Stomach (tissue), 9 donors: Measurements from ENCODE around the gene ATG7. TPM values are rescaled to one million over a fixed set of nuclear protein-coding genes. Genes with fewer than 3 reads are reported as not detected.

Experiments used
- DNase-seq, 2 donors: peaks; one replicate each; pipeline versions ENCODE4 v3.0.0 to v3.0.0-alpha.2; 2013 to 2019
- H3K27ac ChIP-seq, 5 donors: fragments of 200-600 bp in 4 of 5; sonication (generic) in 4 of 5; one replicate each; pipeline ENCODE4 v1.5.1; 2013 to 2019; ENCODE audit warnings: mild to moderate bottlenecking in 1 of 5, moderate library complexity in 1 of 5
- H3K27me3 ChIP-seq, 3 donors: fragments of 200-600 bp; sonication (generic); one replicate each; pipeline ENCODE4 v1.5.1; 2017 to 2019; ENCODE audit warnings: mixed run types in 1 of 3
- H3K36me3 ChIP-seq, 4 donors: fragments of 200-600 bp; sonication (generic); 1 replicate in 3 of 4; 2 replicates in 1 of 4; pipeline ENCODE4 v1.5.1; 2016 to 2019
- H3K4me1 ChIP-seq, 4 donors: fragments of 200-600 bp; sonication (generic); one replicate each; pipeline ENCODE4 v1.5.1; 2016 to 2019
- H3K4me3 ChIP-seq, 4 donors: fragments of 200-600 bp; sonication (generic) in 3 of 4; one replicate each; pipeline ENCODE4 v1.5.1; 2016 to 2019; ENCODE audit warnings: mild to moderate bottlenecking in 1 of 4
- H3K9me3 ChIP-seq, 4 donors: fragments of 200-600 bp; sonication (generic); one replicate each; pipeline ENCODE4 v1.5.1; 2016 to 2019
- EP300 ChIP-seq: sonication (generic); formaldehyde crosslinking; IDR thresholded peaks from one replicate; pipeline ENCODE4 v1.6.1; 2017; ENCODE audit warnings: antibody characterized with exemption
- POLR2A ChIP-seq, 4 donors: fragments of 450-650 bp; IDR thresholded peaks; one replicate each; pipeline ENCODE4 v1.6.1; 2016; ENCODE audit warnings: antibody characterized with exemption in 4 of 4, control low read depth in 2 of 4, mild to moderate bottlenecking in 1 of 4, moderate library complexity in 1 of 4
- POLR2AphosphoS5 ChIP-seq, 3 donors: sonication (generic); formaldehyde crosslinking; IDR thresholded peaks; one replicate each; pipeline ENCODE4 v1.6.1; 2016; ENCODE audit warnings: antibody characterized with exemption in 3 of 3
- WGBS, 5 donors: extraction: QIAGEN DNeasy Blood & Tissue Kit in 3 of 5; methylation state at CpG; one replicate each; pipeline versions ENCODE4 v1.1.5 to v1.1.7; 2013 to 2018; 5-methylcytosine and 5-hydroxymethylcytosine counted together
- intact Hi-C: fragments of 100-400 bp; cut with DNase I; formaldehyde crosslinking; loops from one replicate; pipeline ENCODE4 v1.15.1; 2023; ENCODE audit warnings: low total_unique reads
- polyA plus RNA-seq, 3 donors: library from polyadenylated mRNA; stranded (reverse); fragments of 200-250 nt; gene quantifications; one replicate each; pipeline ENCODE4 v1.2.3, GENCODE V29; 2013
- total RNA-seq, 5 donors: library from RNA; depleted of rRNA; stranded (reverse); fragments of >200 nt; gene quantifications; one replicate each; pipeline versions ENCODE4 v1.1.0 to v1.2.3, GENCODE V29; 2014 to 2016
- TF ChIP-seq, protein P1 (sequence below), 7 experiments: fragments of 450-650 bp in 4 of 7; fragments of 200-600 bp in 3 of 7; sonication (generic) in 3 of 7; IDR thresholded peaks; one replicate each; pipeline ENCODE4 v1.5.1; 2016 to 2019; ENCODE audit warnings: antibody characterized with exemption in 7 of 7, control low read depth in 2 of 7, mild to moderate bottlenecking in 1 of 7
- donor health status: healthy with polysubstance abuse.
- donor health status: Bipolar disorder and iron deficiency.
- donor health status: healthy.

Gene ATG7
- total and polyA plus RNA-seq, 8 donors: 6.8 to 167 (median 15.1) TPM

GRCh38 chr3:11596387-11596786, 324.2 kb downstream of the ATG7 start:
- intact Hi-C loops: no loop called here
- 72 to 86% (median 81%) methylated on average over 7 of the region's 7 CpGs for WGBS, 5 donors

GRCh38 chr3:11600501-11601282, 328.5 kb downstream of the ATG7 start:
- DNase-seq: peak; percentile 57 to 88
- 33 to 47% (median 45%) methylated on average over 18 of the region's 18 CpGs for WGBS, 5 donors
- Histone ChIP-seq H3K36me3 (peaks cover 0 to 22% (median 12%) of the 10 kb centered on the region in 4 donors), H3K9me3 (no peaks in the 10 kb centered on the region), H3K27me3 (no peaks in the 10 kb centered on the region), H3K27ac (peak overlapping the region; percentile 34 to 86 (median 78)), H3K4me1 (peaks cover 17 to 69% (median 51%) of the 10 kb centered on the region in 4 donors), H3K4me3 (peak overlapping the region in 1 of 4 donors; percentile 4)
- intact Hi-C loops: no loop called here
- peak; percentile 72 to 91 (median 81) for TF ChIP-seq POLR2AphosphoS5 (IDR thresholded peaks at IDR 0.05)
- no peak for TF ChIP-seq EP300

More at GRCh38 chr3:11596387-11596786, 324.2 kb downstream of the ATG7 start:
- Histone ChIP-seq H3K4me3 (no peak overlapping the region), H3K36me3 (peaks cover 0 to 27% (median 13%) of the 10 kb centered on the region in 4 donors), H3K9me3 (no peaks in the 10 kb centered on the region), H3K4me1 (peaks cover 28 to 65% (median 46%) of the 10 kb centered on the region in 4 donors), H3K27me3 (no peaks in the 10 kb centered on the region), H3K27ac (peak overlapping the region in 1 of 5 donors; percentile 77)
- no peak for DNase-seq
- TF ChIP-seq POLR2AphosphoS5 (IDR thresholded peaks at IDR 0.05) (no peak), EP300 (no peak), POLR2A (IDR thresholded peaks at IDR 0.05) (no peak)
- TF ChIP-seq, protein P1, sequence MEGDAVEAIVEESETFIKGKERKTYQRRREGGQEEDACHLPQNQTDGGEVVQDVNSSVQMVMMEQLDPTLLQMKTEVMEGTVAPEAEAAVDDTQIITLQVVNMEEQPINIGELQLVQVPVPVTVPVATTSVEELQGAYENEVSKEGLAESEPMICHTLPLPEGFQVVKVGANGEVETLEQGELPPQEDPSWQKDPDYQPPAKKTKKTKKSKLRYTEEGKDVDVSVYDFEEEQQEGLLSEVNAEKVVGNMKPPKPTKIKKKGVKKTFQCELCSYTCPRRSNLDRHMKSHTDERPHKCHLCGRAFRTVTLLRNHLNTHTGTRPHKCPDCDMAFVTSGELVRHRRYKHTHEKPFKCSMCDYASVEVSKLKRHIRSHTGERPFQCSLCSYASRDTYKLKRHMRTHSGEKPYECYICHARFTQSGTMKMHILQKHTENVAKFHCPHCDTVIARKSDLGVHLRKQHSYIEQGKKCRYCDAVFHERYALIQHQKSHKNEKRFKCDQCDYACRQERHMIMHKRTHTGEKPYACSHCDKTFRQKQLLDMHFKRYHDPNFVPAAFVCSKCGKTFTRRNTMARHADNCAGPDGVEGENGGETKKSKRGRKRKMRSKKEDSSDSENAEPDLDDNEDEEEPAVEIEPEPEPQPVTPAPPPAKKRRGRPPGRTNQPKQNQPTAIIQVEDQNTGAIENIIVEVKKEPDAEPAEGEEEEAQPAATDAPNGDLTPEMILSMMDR (IDR thresholded peaks at IDR 0.05): no peak

DNA sequence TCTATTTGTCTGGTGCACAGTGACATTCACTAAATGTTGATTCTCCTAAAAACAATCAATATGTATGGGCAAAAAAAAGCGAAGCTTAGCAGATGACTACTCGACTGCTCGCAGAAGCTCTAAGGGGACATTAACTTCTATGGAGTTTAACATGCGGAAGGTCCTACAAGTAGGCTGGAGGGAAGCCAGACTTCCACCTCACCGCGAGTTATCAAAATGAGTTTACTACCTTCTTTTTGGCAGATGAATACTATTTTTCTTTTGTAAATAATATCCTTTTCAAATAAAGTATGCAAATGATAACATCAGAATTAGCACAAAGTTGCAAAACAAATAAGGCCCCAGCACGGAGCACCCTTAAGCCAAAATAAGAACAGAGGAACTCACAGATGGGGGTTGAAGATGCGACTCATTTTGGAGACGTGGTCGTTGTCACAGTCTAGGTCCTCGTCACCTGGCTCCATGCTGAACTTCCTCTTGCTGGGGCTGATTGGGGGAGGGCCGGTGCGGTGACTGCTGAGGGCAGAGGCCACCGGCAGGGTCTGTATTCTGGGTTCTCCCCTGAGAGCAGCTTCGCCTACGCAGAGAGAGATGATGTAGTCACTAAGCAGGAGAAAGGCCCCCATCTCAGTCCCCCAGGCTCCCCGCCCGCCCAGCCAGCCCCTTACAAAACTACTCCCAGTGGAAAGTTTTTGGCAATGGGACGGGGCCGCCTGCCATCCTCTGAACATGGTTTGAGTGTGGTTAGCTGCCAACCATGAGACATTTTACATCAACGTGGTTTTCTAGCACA, 329.4 kb downstream of the ATG7 start:
- no peak for TF ChIP-seq POLR2AphosphoS5 (IDR thresholded peaks at IDR 0.05)
- TF ChIP-seq, protein P1 (IDR thresholded peaks at IDR 0.05): no peak
- no peak for TF ChIP-seq EP300
- TF ChIP-seq POLR2A (IDR thresholded peaks at IDR 0.05): no peak
- intact Hi-C loops: no loop called here
- peaks cover 17 to 69% (median 51%) of the 10 kb centered on the region in 4 donors for H3K4me1 ChIP-seq
- peak overlapping the region; percentile 5 to 86 (median 78) for H3K27ac ChIP-seq
- WGBS, 5 donors: 37 to 45% (median 39%) methylated on average over 21 of the region's 21 CpGs
- H3K4me3 ChIP-seq: no peak overlapping the region
- peak; percentile 55 to 60 for DNase-seq
- peaks cover 0 to 22% (median 12%) of the 10 kb centered on the region in 4 donors for H3K36me3 ChIP-seq
- H3K9me3 ChIP-seq: no peaks in the 10 kb centered on the region
- no peaks in the 10 kb centered on the region for H3K27me3 ChIP-seq

DNA sequence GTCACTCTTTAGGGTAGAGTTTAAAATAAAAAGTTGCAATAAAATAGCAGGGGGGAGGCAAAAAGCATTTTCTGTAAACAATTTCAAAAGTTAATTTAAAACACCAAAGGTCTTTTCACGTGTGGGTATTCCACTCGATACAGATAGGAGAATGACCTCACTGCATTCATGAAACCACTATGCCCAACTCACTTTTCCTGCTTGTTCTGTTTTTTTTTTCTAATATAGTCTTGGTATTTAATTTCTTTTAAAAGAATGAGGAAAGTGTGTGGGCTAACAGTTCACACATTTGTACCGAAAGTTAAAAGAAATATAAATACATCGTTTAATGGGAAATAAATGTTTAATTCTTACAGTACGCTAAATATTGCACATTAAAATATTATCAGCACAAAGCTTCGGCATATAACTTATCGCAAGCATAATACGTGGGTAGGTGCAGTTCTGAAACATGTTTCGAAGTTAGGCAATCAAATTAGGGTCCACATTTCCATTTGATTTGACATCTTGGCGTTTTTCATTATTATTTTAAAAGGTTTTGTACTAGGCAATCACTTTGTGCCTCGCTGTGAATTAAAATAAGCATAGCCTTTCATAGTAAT, 330.1 kb downstream of the ATG7 start:
- Histone ChIP-seq H3K4me1 (peaks cover 19 to 74% (median 54%) of the 10 kb centered on the region in 4 donors), H3K27ac (peak overlapping the region in 4 of 5 donors; percentile 77 to 86 (median 78)), H3K9me3 (no peaks in the 10 kb centered on the region), H3K4me3 (no peak overlapping the region), H3K27me3 (no peaks in the 10 kb centered on the region), H3K36me3 (peaks cover 0 to 22% (median 12%) of the 10 kb centered on the region in 4 donors)
- DNase-seq: no peak
- intact Hi-C loops: no loop called here
- TF ChIP-seq POLR2A (IDR thresholded peaks at IDR 0.05) (no peak), POLR2AphosphoS5 (IDR thresholded peaks at IDR 0.05) (no peak)
- 59 to 67% (median 59%) methylated on average over 11 of the region's 11 CpGs for WGBS, 5 donors
